Activated T-cell treated with anti-CD3 and anti-CD28 coated beads for 48 hours (primary cell): ENCODE data around the gene MOSMO.
"Not testable (repeated sequence)": the region's sequence is repeated elsewhere in the genome, so short reads cannot be mapped to it uniquely, and the experiment has no call there.

ENCODE experiments used
- DNase-seq: peaks from one replicate; pipeline ENCODE4 v3.0.0-alpha.2; 2020; ENCODE audit warnings: low read depth

Gene MOSMO

GRCh38 chr16:22007509-22008214 is at the start of gene MOSMO:
MOSMO (plus strand) TSS chr16:22008111; CDS start chr16:22008302, 191 bp downstream.
- peak; percentile 68 for DNase-seq

GRCh38 chr16:21959050-21959449 is 48.9 kb upstream of the MOSMO start:
- no peak for DNase-seq

- no peak for DNase-seq
Measured at GRCh38 chr16:21962475-21962874, 45.4 kb upstream of the MOSMO start.

GRCh38 chr16:21963887-21964286 is 44.0 kb upstream of the MOSMO start:
- no peak for DNase-seq

- DNase-seq = no peak
Measured at GRCh38 chr16:21964353-21964752, 43.6 kb upstream of the MOSMO start.

GRCh38 chr16:21971856-21972255 is 36.1 kb upstream of the MOSMO start:
- no peak for DNase-seq

- DNase-seq = no peak
Measured at GRCh38 chr16:21973945-21974344, 34.0 kb upstream of the MOSMO start.

GRCh38 chr16:21980032-21980431 is 27.9 kb upstream of the MOSMO start:
- DNase-seq = no peak

- no peak for DNase-seq
Measured at GRCh38 chr16:21982108-21982507, 25.8 kb upstream of the MOSMO start.

GRCh38 chr16:21984062-21984461 is 23.8 kb upstream of the MOSMO start:
- no peak for DNase-seq

- no peak for DNase-seq
Measured at GRCh38 chr16:21985524-21985923, 22.4 kb upstream of the MOSMO start.

GRCh38 chr16:21986692-21987246 is 21.1 kb upstream of the MOSMO start:
- no peak for DNase-seq

GRCh38 chr16:21987498-21987897 is 20.4 kb upstream of the MOSMO start:
- no peak for DNase-seq

- no peak for DNase-seq
Measured at GRCh38 chr16:21989133-21989532, 18.8 kb upstream of the MOSMO start.

- no peak for DNase-seq
Measured at GRCh38 chr16:21989751-21990150, 18.2 kb upstream of the MOSMO start.

- DNase-seq = no peak
Measured at GRCh38 chr16:21990381-21990944, 17.4 kb upstream of the MOSMO start.

GRCh38 chr16:21991621-21992020 is 16.3 kb upstream of the MOSMO start:
- DNase-seq = no peak

GRCh38 chr16:21994856-21995465 is 12.9 kb upstream of the MOSMO start:
- no peak for DNase-seq

- DNase-seq = no peak
Measured at GRCh38 chr16:21996923-21997696, 10.8 kb upstream of the MOSMO start.

- DNase-seq = no peak
Measured at GRCh38 chr16:21997697-21998480, 10.0 kb upstream of the MOSMO start.

GRCh38 chr16:22001591-22001990 is 6.3 kb upstream of the MOSMO start:
- no peak for DNase-seq

- DNase-seq = not testable (repeated sequence)
Measured at GRCh38 chr16:22002047-22002446, 5.9 kb upstream of the MOSMO start.
